Hematopoietic multipotent progenitor cell treated with erythropoietin and hydrocortisone succinate and interleukin-3 and kit ligand, for 17 days (in vitro differentiated cells): ENCODE results near the gene SMG7.
"Not testable (repeated sequence)": the region's sequence is repeated elsewhere in the genome, so short reads cannot be mapped to it uniquely, and the experiment has no call there.

Experiments
- DNase-seq: peaks from one replicate; pipeline ENCODE4 v3.0.0-alpha.2; 2015; ENCODE audit warnings: low spot score

Gene SMG7, protein sequence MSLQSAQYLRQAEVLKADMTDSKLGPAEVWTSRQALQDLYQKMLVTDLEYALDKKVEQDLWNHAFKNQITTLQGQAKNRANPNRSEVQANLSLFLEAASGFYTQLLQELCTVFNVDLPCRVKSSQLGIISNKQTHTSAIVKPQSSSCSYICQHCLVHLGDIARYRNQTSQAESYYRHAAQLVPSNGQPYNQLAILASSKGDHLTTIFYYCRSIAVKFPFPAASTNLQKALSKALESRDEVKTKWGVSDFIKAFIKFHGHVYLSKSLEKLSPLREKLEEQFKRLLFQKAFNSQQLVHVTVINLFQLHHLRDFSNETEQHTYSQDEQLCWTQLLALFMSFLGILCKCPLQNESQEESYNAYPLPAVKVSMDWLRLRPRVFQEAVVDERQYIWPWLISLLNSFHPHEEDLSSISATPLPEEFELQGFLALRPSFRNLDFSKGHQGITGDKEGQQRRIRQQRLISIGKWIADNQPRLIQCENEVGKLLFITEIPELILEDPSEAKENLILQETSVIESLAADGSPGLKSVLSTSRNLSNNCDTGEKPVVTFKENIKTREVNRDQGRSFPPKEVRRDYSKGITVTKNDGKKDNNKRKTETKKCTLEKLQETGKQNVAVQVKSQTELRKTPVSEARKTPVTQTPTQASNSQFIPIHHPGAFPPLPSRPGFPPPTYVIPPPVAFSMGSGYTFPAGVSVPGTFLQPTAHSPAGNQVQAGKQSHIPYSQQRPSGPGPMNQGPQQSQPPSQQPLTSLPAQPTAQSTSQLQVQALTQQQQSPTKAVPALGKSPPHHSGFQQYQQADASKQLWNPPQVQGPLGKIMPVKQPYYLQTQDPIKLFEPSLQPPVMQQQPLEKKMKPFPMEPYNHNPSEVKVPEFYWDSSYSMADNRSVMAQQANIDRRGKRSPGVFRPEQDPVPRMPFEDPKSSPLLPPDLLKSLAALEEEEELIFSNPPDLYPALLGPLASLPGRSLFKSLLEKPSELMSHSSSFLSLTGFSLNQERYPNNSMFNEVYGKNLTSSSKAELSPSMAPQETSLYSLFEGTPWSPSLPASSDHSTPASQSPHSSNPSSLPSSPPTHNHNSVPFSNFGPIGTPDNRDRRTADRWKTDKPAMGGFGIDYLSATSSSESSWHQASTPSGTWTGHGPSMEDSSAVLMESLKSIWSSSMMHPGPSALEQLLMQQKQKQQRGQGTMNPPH

DNA sequence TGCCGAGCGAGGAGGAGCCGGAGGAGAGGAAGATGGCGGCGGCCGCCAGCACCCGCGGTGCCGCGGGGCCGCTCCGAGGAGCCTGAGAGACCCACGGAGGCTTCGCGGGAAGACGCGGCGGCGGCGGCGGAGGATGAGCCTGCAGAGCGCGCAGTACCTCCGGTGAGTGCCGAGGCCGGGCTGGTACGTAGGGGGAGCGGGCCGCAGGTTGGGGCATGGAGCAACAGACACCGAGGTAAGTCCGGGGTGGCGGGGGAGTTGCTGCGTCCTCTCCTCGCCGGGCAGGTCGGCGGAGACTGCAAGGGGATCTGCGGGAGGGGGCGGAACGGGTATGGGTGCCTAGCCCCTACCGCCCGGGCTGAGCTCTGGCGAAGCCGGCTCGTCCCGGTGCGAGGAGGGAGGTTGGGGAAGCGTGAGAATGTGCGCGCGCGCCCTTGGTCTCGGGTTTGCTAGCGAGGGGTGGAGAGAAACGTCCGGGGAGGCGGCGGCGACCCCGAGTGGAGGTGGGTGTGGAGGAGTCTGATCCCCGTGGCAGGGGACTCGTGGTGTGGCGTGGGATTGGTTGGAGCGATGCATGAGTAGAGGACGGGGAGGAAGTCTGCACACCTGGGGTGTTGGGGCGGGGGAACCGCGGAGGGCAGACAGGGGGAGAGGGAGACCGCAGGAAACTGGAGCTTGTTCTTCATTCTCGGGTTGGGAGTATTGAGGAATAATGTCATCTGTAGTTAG is at the start of gene SMG7:
TSS of gene SMG7 (plus strand) at position 12 of the 729 bp plus-strand sequence. CDS start at position 134, 122 bp downstream.
- DNase-seq = no peak

DNA sequence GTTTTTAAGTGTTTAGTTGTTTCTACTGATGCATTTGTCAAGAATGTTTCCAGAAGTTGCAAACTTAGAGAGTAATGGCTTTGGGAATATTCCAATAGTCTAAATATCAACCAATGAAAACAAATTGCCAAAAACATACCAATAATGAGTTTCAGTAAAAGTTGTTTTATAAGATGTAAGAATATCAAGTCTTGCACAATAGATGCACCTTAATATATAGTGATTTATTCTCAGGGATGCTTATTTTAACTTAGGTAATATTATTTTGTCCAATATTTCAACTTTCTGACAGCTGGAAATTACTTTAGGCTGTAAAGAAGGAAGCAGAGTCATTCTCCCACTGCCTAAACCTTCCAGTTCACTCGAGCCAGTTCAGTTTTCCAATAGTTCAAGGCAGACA is 48.8 kb upstream of the SMG7 start:
- DNase-seq = no peak

DNA sequence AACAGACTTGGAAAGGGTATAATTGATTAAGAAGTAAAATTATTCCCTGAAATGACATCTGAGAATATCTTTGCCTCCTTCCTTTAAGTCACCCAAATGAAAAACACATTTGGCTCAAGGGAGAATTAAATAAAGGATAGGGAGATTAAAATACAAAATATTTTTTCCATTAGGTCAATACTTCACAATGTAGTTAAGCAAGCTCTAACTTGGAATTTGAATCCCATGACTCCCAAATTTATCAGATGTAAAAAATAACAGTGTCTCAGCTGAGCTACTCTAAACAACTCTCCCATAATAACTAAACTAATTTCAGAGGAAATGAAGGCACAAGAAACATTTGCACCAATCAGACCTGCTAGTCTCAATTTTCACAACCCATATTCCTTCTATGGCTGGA is 47.6 kb upstream of the SMG7 start:
- no peak for DNase-seq

DNA sequence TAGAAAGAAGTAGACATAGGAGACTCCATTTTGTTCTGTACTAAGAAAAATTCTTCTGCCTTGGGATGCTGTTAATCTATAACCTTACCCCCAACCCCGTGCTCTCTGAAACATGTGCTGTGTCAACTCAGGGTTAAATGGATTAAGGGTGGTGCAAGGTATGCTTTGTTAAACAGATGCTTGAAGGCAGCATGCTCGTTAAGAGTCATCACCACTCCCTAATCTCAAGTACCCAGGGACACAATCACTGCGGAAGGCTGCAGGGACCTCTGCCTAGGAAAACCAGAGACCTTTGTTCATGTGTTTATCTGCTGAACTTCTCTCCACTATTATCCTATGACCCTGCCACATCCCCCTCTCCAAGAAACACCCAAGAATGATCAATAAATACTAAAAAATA is 44.7 kb upstream of the SMG7 start:
- not testable (repeated sequence) for DNase-seq

DNA sequence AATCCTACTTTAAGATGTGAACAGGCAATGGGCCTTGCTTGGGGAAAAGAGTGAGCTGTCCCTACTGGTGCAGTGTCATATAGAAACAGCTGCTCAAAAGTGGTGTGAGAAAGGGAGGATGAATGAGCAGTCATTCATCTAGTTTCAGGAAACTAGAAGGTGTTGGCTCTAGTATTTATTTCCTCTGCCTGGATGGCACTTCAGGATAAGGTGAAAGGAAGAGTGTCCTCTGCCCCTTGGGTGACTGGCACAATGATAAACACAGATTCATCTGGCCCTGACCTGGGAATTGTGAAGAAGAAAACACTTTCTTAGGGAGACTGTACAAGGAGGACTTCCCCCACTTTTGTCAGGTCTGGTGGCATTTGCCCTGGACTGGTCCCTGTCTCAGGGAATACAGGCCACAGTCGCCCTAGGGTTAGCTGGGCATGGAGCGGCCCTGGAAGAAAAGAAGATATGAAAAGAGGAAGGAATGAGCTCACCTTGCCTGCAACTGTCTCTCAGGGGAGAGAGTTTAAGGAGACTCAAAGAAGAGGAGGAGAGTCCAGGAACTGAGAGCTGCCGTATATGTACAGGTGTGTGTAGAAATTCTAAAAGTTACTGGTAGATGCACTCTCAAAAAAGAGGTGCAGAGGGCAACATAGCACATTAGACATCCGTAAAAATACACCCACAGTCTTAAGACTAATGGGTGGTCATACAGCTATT is 40.3 kb upstream of the SMG7 start:
- DNase-seq = no peak

DNA sequence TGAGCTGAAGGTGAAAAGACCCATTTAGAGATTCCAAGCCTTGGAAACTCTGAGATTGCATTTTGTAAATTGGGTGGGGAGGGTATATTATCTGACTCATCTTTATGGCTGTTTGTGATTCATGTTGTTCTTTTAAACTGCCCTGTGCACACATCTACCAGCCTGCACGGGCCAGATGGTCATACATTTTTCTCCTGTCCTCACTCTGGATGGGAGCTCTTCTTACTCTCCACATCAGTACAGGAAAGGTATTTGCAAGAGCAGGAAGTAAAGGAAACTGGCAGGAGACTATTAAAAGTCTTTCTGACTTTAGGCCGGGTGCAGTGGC is 39.8 kb upstream of the SMG7 start:
- DNase-seq = no peak

DNA sequence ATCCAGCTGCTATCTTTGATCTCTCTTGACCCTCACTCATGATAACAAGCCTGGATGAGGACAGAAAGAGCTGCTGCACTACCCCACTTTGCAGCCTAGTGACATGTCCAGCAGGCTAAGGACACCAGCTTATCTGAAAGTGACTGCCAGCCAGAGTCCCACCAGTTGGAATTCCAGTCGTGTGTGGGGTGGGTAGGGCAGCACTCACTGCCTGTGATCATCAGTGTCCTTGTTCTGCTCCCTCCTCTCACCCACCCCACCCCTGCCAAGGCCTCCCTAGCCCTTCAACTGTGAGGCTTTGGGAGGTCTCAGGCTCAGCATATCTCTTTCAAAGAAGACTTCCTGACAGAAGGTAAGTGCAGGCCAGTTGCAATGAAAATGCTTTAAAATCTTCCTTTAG is 38.6 kb upstream of the SMG7 start:
- no peak for DNase-seq

DNA sequence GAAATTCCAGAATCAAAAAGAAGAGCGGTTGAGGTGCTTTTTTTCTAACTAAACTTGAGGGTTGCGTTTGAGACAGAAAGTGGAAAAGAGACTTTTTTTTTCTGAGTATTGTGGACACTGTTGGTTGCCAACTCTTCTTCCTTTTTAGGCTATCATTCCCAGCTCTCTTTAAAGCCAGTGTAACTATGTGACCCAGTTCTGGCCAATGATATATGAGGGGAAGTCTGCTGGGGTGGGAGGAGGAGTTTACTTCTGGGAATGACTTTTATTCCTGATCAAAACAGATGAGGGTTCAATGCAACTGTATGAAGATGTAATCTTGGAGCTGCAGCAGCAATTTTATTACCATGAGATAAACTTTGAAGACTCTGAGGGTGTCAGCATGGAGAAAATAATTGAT is 36.8 kb upstream of the SMG7 start:
- DNase-seq = no peak

DNA sequence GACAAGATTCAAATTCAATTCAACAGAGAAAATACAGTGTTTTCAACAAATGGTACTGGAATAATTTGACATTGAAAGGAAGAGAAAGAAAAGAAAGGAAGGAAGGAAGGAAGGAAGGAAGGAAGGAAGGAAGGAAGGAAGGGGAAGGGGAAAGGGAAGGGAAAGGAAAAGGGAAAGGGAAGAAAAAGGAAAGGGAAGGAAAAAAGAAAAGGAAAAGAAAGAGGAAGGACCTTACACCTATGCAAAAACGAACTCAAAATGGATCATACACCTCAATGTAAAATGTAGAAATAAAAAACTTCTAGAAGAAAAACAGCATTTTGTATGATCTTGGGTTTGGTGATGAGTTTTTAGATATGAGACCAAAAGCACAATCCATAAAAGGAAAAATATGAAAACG is 34.2 kb upstream of the SMG7 start:
- DNase-seq = no peak

DNA sequence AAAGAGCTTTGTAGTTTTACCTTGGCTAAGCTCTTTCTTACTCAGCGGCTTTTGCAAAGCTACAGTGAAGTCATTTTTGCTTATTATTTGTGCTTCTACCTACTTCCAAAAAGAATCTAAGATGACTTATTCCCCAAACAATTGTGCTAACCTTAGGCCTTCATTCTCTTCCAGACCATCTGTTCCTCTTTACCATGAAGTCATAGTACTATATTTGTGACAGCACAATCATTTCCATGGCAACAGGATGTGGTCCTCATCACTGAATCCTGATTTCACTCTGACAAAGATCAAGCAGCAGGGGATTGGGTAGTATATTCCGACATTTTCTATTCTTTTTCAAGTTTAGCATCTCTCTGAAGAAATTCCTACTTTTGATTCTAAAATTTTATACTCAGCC is 29.3 kb upstream of the SMG7 start:
- DNase-seq = no peak

DNA sequence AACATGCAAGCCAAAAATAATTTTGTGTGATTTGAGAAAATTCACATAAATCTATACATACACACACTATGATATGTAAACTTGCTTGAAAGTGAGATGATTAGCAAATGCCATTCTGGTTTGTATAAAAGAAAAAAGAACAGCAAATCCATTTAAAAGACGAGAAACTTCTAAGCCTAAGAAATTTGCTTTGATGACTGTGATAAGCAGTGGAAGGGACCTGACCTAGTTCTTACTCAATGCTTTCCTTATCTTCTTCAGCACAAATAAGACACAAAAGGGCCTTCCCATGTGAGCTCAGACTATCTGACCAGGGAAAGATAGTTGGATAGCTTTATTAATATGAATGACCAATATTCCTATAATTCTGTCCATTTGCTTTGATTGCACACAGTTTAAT is 28.8 kb upstream of the SMG7 start:
- DNase-seq = no peak

DNA sequence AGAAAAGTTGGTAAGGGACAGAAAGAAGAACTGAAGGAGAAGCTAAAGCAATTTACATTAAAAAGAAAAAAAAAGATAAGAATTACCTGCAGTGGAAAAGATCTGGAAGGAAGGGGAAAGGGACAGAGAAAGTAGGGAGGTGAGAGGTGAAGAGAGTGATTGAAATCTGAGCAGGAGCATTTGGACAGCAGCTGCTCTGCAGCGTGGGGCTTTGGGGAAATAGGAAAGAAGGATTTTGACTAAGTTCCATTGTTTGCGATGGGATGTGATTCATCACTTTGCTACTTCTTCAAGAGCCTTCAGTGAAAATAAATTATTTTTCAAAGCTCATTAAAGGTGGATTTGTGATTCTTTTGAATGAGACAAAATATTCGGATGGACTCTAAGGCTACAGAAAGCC is 28.1 kb upstream of the SMG7 start:
- no peak for DNase-seq

DNA sequence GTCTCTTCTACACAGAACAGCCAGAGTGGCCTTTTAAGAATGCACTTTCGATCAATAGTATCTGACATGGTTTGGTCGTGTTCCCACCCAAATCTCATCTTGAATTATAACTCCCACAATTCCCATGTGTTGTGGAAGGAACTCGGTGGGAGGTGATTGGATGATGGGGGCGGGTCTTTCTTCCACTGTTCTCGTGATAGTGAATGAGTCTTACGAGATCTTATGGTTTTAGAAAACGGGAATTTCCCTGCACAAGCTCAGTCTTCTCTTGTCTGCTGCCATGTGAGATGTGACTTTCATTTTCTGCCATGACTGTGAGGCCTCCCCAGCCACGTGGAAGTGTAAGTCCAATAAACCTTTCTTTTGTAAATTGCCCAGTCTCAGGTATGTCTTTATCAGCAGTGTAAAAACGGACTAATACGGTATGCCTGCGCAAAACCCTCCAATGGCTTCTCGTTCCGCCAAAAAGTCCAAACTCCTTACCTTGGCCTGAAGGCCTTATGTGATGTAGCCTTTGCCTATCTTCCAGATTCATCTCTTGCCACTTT is 23.0 kb upstream of the SMG7 start:
- DNase-seq = no peak

DNA sequence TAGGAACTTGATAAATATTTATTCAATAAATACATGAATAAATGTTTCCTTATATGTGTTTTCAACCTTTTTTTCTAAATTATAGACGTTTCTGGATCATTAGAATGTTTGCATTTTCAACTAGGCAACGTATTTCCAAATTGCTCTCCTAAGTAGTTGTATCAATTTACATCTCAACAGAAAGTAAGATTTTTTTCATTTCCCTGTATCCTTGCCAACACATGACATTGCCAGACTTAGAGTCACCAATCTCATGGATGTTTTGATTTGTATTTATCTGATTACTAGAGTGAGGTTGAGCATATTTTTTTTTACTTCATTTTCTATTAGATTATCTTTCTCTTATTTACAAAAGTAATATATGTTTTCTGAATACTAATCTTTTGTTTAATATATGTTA is 22.2 kb upstream of the SMG7 start:
- DNase-seq = no peak

DNA sequence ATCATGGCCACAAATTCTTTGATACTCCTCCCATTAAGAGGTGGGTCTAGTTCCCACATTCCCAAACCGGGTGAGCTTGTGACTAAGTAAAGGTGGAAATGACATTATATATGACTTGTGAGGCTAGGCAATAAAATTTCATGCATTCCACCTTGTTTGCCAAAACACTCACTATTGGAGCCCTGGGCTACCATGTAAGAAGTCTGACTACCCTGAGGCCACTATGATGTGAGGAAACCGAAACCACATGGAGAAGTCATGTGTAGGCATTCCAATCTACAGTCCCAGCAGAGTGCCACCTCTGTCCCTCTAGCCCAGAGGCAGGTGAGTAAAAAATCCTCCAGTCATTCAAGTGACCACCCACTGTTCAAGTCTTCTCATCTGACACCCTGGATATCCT is 17.9 kb upstream of the SMG7 start:
- no peak for DNase-seq

DNA sequence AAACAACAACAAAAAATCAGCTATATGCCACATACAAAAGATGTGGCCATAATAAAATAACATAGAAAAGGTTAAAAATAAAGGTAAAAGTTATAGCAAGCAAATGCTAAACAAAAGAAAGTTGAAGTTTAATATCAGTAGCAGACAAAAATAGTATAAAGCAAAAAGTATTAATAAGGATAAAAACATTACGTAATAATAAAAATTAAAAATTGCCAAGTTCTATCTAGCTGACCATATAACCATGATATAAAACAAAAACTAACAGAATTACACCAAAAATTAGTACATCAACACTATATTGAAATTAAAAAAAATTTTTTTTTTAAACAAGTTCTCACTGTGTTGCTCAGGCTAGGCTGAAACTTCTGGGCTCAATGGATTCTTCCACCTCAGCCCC is 15.5 kb upstream of the SMG7 start:
- DNase-seq = no peak

DNA sequence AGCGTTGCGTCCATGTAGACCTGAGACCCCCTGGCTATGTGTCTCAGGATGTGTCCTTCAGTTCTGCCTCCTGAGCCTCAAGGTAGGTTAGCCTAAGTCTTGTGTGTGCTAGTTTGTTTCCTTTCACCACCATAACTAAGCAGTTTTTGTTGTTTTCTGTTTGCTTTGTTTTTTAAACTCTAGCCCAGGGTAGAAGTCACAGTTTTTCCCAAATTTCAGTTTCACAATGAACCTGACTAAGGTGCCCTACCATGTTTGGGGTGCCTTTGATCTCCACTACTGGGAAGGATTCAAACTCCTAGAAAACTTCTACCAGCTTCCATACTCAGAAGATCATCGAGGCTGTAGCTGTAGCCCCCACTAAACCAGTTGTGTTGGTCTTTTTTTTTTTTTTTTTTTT is 14.8 kb upstream of the SMG7 start:
- DNase-seq = no peak

DNA sequence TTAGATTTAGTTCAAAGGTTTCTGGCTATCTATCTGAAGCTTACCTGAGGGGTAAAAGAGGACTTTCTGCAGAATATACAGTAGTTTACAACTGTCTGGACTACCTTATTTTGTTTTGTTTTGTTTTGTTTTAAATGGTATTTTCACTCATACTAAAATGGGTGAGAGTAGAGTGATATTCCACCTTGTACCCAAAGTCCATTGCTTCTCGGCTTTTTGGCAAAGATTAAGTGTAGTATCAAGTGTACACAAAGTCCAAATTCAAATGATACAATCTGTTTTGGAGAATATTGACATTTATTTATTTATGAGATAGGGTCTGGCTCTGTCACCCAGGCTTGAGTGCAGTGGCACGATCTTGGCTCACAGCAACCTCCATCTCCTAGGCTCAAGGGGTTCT is 11.7 kb upstream of the SMG7 start:
- no peak for DNase-seq

DNA sequence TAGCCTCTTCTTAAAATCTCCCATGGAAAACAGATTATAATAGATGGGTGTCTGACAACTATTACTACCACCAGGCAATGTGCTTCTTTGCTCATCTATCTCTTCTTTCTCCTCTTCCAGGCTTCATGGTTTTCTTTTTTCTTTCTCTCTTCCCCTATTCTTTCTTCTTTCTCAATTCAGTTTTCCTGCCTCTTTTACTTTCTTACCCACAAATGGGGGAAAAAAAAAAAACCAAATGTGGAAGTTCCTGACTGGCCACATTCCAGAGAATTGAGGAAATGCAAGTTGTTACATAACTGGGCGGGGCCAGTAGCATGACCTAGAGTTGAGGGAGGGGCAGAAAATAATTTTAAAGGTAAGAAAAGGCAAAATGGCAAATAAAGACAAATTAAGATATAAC is 10.9 kb upstream of the SMG7 start:
- no peak for DNase-seq

DNA sequence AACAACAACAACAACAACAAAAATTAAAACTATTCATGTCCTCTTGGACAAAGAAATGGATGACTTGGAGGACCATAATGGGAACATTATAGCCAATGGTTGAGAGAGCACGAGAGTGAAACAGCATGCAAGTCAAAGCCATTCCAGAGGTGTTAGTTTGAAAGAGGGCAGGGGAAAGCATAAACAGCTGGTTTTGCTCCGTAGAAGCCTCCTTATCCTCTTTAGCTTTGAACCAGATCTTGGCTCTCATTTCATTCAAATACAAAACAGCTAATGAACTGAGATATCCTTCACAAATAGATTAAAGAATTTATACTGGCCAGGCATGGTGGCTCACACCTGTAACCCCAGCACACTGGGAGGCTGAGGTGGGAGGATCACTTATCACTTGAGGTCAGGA is 8.7 kb upstream of the SMG7 start:
- no peak for DNase-seq

DNA sequence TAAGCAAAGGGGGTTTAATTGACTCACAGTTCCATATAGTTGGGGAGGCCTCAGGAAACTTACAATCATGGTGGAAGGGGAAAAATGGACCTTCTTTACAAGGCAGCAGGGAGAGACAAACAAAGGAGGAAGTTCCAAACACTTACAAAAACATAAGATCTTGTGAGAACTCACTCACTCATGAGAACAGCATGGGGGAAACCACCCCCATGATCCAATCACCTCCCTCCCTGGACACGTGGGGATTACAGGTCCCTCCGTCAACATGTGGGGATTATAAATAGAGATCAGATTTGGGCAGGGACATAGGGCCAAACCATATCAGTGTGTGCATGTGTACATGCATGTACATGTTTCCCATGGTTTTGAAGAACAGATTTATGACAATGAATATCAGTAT is 5.5 kb upstream of the SMG7 start:
- no peak for DNase-seq
